Measurements from ENCODE around the gene CCDC97. TPM values are rescaled to one million over a fixed set of nuclear protein-coding genes. Genes with fewer than 3 reads are reported as not detected.

Gene CCDC97
- total and polyA plus RNA-seq, 7 donors = 8.7 to 23.1 (median 11.3) TPM

DNA sequence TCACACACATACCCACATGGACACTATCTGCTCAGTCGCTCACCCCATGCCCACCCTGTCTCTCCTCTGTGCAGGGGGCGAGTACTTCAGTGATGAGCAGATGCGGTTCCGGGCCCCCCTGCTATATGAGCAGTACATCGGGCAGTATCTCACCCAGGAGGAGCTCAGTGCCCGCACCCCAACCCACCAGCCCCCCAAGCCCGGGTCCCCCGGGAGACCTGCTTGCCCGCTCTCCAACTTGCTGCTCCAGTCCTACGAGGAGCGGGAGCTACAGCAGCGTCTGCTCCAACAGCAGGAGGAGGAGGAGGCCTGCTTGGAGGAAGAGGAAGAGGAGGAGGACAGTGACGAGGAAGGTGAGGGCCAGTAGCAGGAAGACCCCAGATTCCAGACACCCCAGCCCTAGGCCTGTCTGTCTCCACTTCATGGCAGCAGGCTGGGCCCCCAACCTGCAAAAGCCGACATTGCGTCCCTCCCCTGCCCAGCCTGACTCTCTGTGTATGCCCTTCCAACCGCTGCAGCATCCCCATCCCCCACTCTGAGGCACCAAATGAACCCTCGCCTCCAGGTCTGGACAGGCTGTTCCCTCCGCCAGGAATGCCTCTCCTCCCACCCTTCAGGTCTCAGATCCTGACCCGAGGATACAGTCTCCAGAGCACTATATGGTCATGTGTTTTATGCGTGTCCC, 9.7 kb downstream of the CCDC97 start:
- Histone ChIP-seq H3K27ac (no peak overlapping the region), H3K4me3 (no peak overlapping the region), H3K36me3 (peaks cover 0 to 74% (median 39%) of the 10 kb centered on the region in 4 donors), H3K9me3 (no peaks in the 10 kb centered on the region), H3K4me1 (peaks cover 0 to 34% (median 33%) of the 10 kb centered on the region in 4 donors), H3K27me3 (no peaks in the 10 kb centered on the region)
- 90 to 93% methylated on average over 20 of the region's 20 CpGs for WGBS, 2 donors
- no peak for DNase-seq
- intact Hi-C loops (cut with DNase I) = no loop called here
- no peak for TF ChIP-seq POLR2AphosphoS5 (IDR thresholded peaks at IDR 0.05)
- TF ChIP-seq CTCF (IDR thresholded peaks at IDR 0.05) = no peak
- TF ChIP-seq EP300 (IDR thresholded peaks at IDR 0.05) = no peak
- no peak for TF ChIP-seq POLR2A (IDR thresholded peaks at IDR 0.05)

DNA sequence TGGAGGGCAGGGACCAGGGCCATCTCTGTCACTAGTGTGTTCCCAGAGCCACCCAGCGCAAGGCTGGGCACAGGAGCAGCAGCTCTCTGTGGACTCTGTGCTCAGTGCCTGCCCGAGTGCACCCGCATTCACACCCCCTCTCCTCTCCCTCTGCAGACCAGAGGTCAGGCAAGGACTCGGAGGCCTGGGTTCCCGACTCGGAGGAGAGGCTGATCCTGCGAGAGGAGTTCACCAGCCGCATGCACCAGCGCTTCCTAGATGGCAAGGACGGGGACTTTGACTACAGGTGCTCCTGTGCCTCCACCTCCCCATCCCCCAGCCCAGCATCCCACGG, 10.2 kb downstream of the CCDC97 start:
- WGBS, 2 donors = 89 to 94% methylated on average over 11 of the region's 11 CpGs
- H3K9me3 ChIP-seq = no peaks in the 10 kb centered on the region
- H3K36me3 ChIP-seq = peaks cover 0 to 69% (median 39%) of the 10 kb centered on the region in 4 donors
- no peak overlapping the region for H3K27ac ChIP-seq
- TF ChIP-seq EP300 (IDR thresholded peaks at IDR 0.05) = no peak
- TF ChIP-seq POLR2A (IDR thresholded peaks at IDR 0.05) = no peak
- TF ChIP-seq POLR2AphosphoS5 (IDR thresholded peaks at IDR 0.05) = no peak
- TF ChIP-seq CTCF (IDR thresholded peaks at IDR 0.05) = no peak
- no peak for DNase-seq
- intact Hi-C loops (cut with DNase I) = no loop called here
- H3K4me1 ChIP-seq = peaks cover 0 to 39% (median 38%) of the 10 kb centered on the region in 4 donors
- H3K4me3 ChIP-seq = no peak overlapping the region
- no peaks in the 10 kb centered on the region for H3K27me3 ChIP-seq

DNA sequence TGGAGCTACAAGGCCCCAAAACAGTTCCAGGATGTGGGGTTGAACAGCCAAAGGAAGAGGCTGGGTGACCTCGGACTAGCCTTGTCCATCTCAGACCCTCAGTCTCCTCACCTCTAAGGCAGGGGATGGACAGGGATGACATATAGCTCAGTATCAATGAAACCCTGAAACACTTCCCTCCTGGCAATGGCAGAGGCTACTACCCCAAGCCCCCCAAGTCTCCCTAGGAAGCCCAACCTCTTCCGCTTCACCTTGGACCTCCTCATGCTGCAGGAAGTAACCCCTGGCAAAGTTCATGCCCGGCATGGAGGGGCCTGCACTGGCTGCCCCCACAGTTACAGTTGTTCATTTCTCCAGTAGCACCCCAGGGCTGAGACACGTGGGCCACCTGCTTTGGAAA, 10.6 kb downstream of the CCDC97 start:
- no peak for DNase-seq
- no peak for TF ChIP-seq POLR2A (IDR thresholded peaks at IDR 0.05)
- no peak for TF ChIP-seq EP300 (IDR thresholded peaks at IDR 0.05)
- TF ChIP-seq CTCF (IDR thresholded peaks at IDR 0.05) = no peak
- no peak for TF ChIP-seq POLR2AphosphoS5 (IDR thresholded peaks at IDR 0.05)
- H3K4me1 ChIP-seq = peaks cover 0 to 44% (median 42%) of the 10 kb centered on the region in 4 donors
- intact Hi-C loops (cut with DNase I) = no loop called here
- H3K9me3 ChIP-seq = no peaks in the 10 kb centered on the region
- H3K4me3 ChIP-seq = no peak overlapping the region
- H3K36me3 ChIP-seq = peaks cover 0 to 65% (median 39%) of the 10 kb centered on the region in 4 donors
- no peaks in the 10 kb centered on the region for H3K27me3 ChIP-seq
- no peak overlapping the region for H3K27ac ChIP-seq
- 90 to 91% methylated on average over 4 of the region's 4 CpGs for WGBS, 2 donors

- TF ChIP-seq CTCF (IDR thresholded peaks at IDR 0.05) = no peak
- TF ChIP-seq POLR2A (IDR thresholded peaks at IDR 0.05) = no peak
- no peak for TF ChIP-seq EP300 (IDR thresholded peaks at IDR 0.05)
- TF ChIP-seq POLR2AphosphoS5 (IDR thresholded peaks at IDR 0.05) = no peak
- DNase-seq = no peak
- peaks cover 0 to 50% (median 48%) of the 10 kb centered on the region in 4 donors for H3K4me1 ChIP-seq
- peak overlapping the region in 3 of 4 donors; percentile 79 to 87 (median 84) for H3K27ac ChIP-seq
- 86% methylated on average over 7 of the region's 7 CpGs for WGBS, 2 donors
- H3K27me3 ChIP-seq = no peaks in the 10 kb centered on the region
- peaks cover 0 to 58% (median 37%) of the 10 kb centered on the region in 4 donors for H3K36me3 ChIP-seq
- no peaks in the 10 kb centered on the region for H3K9me3 ChIP-seq
- H3K4me3 ChIP-seq = no peak overlapping the region
- intact Hi-C loops (cut with DNase I) = no loop called here
These were observed 11.2 kb downstream of the CCDC97 start for GRCh38 chr19:41321204-41321599.

Data from sigmoid colon (tissue), 7 donors.